NB4 (cell line): Measurements from ENCODE around the gene ACBD6.
A peak's percentile ranks its signal among the peaks of the same experiment; 100 is the strongest.

Experiments used
- DNase-seq: peaks from one replicate; pipeline ENCODE4 v3.0.0; 2010; ENCODE audit warnings: low read depth
- H3K4me3 ChIP-seq: one replicate; pipeline ENCODE4 v1.5.1; 2011; ENCODE audit warnings: mild to moderate bottlenecking, low read depth, low read length, moderate library complexity
- MYC ChIP-seq: IDR thresholded peaks from 2 replicates; pipeline ENCODE4 v1.6.1; 2011; ENCODE audit warnings: low read depth, low read length
- POLR2A ChIP-seq: IDR thresholded peaks from 2 replicates; pipeline ENCODE4 v1.6.1; 2011; ENCODE audit warnings: mild to moderate bottlenecking; ENCODE audit not compliant: insufficient read length; ENCODE audit errors: extremely low read depth
- TF ChIP-seq, protein P1 (sequence below): IDR thresholded peaks from one replicate; pipeline ENCODE4 v1.5.1; 2012; ENCODE audit warnings: low read depth, low read length
- TF ChIP-seq, protein P2 (sequence below): IDR thresholded peaks from 2 replicates; pipeline ENCODE4 v1.6.1; 2011; ENCODE audit warnings: low read depth, low read length

The ACBD6 gene

DNA sequence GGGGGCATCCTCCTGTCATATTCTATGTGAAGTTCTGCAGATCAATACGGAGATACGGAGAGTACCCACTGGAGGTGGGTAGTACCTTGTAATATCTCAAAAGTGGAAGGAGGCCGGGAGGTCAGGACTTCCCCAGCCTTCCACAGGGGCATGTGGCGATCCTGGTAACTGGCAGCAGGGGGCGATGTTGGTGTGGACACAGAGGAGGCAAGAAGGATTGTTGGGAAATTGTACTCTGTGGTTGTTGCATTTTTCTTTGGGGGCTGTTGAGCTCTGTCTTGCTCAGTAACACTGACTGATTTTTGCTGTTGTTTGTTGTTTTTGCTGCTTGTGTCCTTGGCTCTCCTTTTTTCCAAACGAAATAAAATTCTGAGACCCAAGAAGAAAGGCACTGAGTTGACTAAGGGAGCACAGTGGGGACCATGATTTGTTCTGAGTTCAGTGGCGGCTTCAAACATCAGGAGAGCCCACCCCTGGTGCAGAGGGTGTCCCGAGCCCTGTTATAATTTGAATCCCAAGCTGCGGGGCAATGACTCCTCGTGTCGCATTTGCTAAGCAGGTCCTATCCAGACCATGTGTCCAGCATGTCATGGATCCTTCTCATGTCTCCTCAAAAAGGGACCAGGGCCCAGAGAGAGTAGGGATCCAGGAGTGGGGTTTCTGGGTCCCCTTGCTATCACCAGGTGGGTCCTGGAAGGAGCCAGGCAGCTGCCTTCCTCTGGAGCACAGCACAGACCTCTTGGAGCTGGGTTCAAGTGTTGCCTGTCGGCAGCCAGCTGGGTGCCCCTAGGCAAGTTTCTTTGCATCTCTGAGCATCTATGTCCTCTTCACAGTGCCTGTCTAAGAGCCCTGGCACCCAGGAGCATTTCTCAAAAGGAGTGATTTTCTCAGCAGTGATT lies 249.5 kb downstream of the ACBD6 start:
- peak; percentile 83 for DNase-seq
- H3K4me3 ChIP-seq: no peak overlapping the region

DNA sequence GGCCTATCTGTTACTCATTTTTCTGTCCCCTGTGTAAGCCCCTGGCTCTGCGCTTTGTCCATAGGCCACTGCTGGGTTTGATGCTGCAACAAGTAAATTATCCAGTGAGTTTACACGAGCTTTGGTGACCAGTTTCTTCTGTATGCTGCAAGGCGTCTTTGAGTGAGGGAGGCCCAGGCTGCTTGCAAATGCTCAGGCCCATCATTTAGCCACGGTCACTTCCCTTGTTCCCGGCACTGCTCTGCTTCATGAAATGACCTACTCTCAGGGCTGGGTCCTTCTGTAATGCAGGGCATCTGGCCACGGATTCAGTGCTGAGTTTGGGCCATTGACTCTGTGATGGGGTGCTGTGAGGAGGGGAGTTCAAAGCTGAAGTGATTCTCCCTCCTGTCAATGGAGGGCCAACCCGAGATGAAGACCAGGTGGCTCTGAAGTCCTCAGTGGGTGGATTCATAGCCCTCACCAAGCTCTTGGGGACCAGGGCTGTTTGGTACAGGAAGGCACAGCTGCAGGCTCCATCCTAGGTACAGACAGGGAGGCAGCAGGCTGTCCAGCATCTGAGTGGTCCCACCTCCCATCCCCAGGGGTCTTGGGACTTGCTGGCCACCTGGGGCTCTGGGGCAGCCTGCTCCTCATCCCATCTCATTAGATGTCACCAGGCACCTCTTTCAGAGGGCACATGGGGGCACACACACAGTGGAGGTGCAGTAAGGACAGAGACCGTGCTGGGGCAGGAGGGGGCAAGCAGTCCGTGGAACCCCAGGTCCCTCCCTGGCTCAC lies 250.7 kb downstream of the ACBD6 start:
- H3K4me3 ChIP-seq: no peak overlapping the region
- DNase-seq: no peak
- TF ChIP-seq POLR2A (no peak), MYC (no peak)
- TF ChIP-seq, protein P1, sequence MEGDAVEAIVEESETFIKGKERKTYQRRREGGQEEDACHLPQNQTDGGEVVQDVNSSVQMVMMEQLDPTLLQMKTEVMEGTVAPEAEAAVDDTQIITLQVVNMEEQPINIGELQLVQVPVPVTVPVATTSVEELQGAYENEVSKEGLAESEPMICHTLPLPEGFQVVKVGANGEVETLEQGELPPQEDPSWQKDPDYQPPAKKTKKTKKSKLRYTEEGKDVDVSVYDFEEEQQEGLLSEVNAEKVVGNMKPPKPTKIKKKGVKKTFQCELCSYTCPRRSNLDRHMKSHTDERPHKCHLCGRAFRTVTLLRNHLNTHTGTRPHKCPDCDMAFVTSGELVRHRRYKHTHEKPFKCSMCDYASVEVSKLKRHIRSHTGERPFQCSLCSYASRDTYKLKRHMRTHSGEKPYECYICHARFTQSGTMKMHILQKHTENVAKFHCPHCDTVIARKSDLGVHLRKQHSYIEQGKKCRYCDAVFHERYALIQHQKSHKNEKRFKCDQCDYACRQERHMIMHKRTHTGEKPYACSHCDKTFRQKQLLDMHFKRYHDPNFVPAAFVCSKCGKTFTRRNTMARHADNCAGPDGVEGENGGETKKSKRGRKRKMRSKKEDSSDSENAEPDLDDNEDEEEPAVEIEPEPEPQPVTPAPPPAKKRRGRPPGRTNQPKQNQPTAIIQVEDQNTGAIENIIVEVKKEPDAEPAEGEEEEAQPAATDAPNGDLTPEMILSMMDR: no peak
- TF ChIP-seq, protein P2, sequence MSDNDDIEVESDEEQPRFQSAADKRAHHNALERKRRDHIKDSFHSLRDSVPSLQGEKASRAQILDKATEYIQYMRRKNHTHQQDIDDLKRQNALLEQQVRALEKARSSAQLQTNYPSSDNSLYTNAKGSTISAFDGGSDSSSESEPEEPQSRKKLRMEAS: no peak

More for the DNA sequence above, 249.5 kb downstream of the ACBD6 start:
- TF ChIP-seq MYC: peak; percentile 39
- no peak for TF ChIP-seq POLR2A
- TF ChIP-seq, protein P2: peak; percentile 88
- TF ChIP-seq, protein P1: peak; percentile 94

DNA sequence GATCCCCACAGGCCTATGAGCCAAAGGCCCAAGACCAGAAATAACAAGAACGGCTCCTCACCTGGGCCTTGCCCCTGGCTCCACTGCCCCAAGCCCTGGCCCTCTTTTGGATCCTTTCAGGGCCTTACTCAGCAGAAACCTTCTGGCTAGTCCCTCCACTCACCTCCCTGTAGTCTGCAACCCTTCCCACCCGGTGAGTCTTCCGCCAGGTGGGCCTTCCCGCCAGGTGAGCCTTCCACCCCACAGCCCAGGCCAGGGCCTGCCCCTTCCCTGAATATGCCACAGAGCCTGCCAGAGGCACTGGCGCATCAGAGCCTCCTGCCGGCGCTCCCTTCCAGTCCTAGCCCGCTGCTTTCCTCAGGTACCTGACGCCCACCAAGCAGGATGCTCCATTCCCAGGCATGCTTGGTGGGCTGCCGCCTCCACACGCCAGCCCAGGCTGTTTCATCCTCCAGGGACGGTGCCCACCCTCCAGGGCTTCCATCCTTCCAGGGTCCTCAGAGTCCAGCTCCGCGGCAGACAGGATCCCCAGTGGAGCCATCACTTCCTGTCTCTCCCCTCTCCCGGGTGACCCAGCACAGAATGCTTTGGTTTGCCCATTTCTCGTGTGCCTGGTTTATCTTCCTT lies 251.4 kb downstream of the ACBD6 start:
- no peak overlapping the region for H3K4me3 ChIP-seq
- TF ChIP-seq, protein P1: no peak
- TF ChIP-seq MYC (no peak), POLR2A (no peak)
- TF ChIP-seq, protein P2: no peak
- no peak for DNase-seq

DNA sequence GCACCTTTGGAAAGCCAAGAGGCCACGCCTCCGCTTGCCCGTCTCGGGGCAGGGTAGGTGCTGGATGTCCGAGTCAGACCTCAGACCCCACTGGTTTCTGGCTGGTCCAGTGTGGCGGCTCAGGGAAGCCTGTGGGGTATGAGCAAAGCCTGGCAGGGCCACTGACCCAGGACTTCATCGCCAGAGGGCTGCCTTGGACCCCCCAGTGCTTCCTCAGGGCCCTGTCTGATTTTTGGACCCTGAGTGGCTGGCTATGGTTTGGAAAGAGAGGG lies 251.9 kb downstream of the ACBD6 start:
- H3K4me3 ChIP-seq: no peak overlapping the region
- no peak for DNase-seq
- TF ChIP-seq, protein P2: no peak
- TF ChIP-seq POLR2A (no peak), MYC (no peak)
- TF ChIP-seq, protein P1: no peak

DNA sequence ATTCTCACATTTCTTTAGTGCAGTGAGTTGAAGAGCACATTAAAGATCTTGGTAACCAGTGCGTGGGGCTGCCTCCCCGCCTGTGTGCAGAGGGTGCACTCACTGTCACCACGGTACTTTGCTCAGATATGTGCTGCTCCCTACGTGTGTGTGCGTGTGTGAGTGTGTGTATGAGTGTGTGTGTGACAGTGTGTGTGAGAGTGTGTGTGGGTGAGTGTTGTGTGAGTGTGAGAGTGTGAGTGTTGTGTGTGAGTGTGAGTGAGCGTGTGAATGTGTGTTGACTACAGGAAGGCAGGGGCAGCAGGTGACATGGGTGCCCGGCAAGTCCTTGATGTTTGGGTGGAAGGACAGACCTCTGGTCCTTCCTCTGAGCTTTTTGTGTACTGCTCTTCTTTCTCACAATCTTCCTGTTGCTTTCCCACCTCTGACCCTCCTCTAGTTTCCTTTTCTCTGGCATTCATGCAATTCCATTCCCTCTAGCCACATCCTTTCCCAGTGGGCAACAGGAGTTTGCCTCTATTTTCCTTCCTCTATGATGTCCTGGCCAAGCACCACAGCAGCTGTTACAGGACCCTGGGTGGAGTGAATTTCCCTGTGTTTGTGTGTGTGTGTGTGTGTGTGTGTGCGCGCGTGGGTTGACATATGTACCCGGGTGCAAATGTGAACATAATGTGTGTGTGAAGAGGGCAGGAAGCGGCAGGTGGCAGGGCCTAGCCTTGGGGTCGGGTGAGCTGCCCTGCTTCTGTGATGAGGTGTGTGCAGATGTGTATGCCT lies 252.5 kb downstream of the ACBD6 start:
- no peak for DNase-seq
- TF ChIP-seq MYC: no peak
- TF ChIP-seq, protein P1: no peak
- TF ChIP-seq POLR2A: no peak
- TF ChIP-seq, protein P2: no peak
- no peak overlapping the region for H3K4me3 ChIP-seq
